ENCODE results near the gene SYNJ2.

- TF ChIP-seq EP300 (IDR thresholded peaks at IDR 0.05) (no peak), CTCF (IDR thresholded peaks at IDR 0.05) (no peak)
These were observed 19.1 kb downstream of the SYNJ2 start for GRCh38 chr6:158000530-158001307.
